CD14-positive monocyte (primary cell): ENCODE results near the gene INPP5A. TPM values are rescaled to one million over a fixed set of nuclear protein-coding genes. Genes with fewer than 3 reads are reported as not detected.

Experiments used
- DNase-seq, 3 donors: peaks; one replicate each; pipeline ENCODE4 v3.0.0-alpha.2; 2011 to 2022
- H2AFZ ChIP-seq: 2 replicates; pipeline ENCODE4 v1.6.0; 2012; ENCODE audit warnings: mild to moderate bottlenecking, low read depth, low read length, inconsistent platforms; ENCODE audit not compliant: insufficient read depth, poor library complexity, severe bottlenecking
- H3K27ac ChIP-seq, 2 donors: 1 replicate in 1 of 2; 2 replicates in 1 of 2; pipeline ENCODE4 v1.5.1; 2012 to 2013; ENCODE audit warnings: low read length in 2 of 2, control low read depth in 1 of 2, inconsistent platforms in 1 of 2, low read depth in 1 of 2, mild to moderate bottlenecking in 1 of 2
- H3K27me3 ChIP-seq, 2 donors: one replicate each; pipeline versions ENCODE4 v1.6.0 to v1.6.1; 2011 to 2013; ENCODE audit warnings: low read length in 2 of 2; ENCODE audit not compliant: control insufficient read depth in 2 of 2, insufficient read depth in 2 of 2
- H3K36me3 ChIP-seq, 2 donors: replicated peaks in 1 of 2; 1 replicate in 1 of 2; 2 replicates in 1 of 2; pipeline versions ENCODE4 v1.5.1 to v1.6.1; 2012 to 2013; ENCODE audit warnings: low read length in 2 of 2, control low read depth in 1 of 2, inconsistent platforms in 1 of 2, mild to moderate bottlenecking in 1 of 2; ENCODE audit not compliant: insufficient read depth in 2 of 2, control insufficient read depth in 1 of 2
- H3K4me1 ChIP-seq, 2 donors: 1 replicate in 1 of 2; 2 replicates in 1 of 2; pipeline versions ENCODE4 v1.5.1 to v1.6.1; 2012 to 2013; ENCODE audit warnings: low read length in 2 of 2, control low read depth in 1 of 2, inconsistent platforms in 1 of 2, mild to moderate bottlenecking in 1 of 2, moderate library complexity in 1 of 2; ENCODE audit not compliant: insufficient read depth in 2 of 2, control insufficient read depth in 1 of 2
- H3K4me2 ChIP-seq: replicated peaks from 2 replicates; pipeline ENCODE3; 2012; ENCODE audit warnings: low read length, moderate library complexity, mild to moderate bottlenecking; ENCODE audit not compliant: poor library complexity, severe bottlenecking; ENCODE audit errors: extremely low read depth
- H3K4me3 ChIP-seq, 3 experiments: fragments of 200-600 bp in 1 of 3; sonication (generic) in 1 of 3; replicated peaks in 1 of 3; 1 replicate in 2 of 3; 2 replicates in 1 of 3; pipeline ENCODE4 v1.5.1; 2011 to 2013; ENCODE audit warnings: low read length in 3 of 3, mild to moderate bottlenecking in 3 of 3, control low read depth in 2 of 3, low read depth in 2 of 3, inconsistent platforms in 1 of 3, moderate library complexity in 1 of 3
- H3K79me2 ChIP-seq: 2 replicates; pipeline ENCODE4 v1.6.0; 2012; ENCODE audit warnings: mild to moderate bottlenecking, control low read depth, inconsistent platforms, low read length, moderate library complexity; ENCODE audit not compliant: insufficient read depth
- H3K9ac ChIP-seq: 2 replicates; pipeline ENCODE4 v1.6.0; 2017; ENCODE audit warnings: low read length, mild to moderate bottlenecking; ENCODE audit not compliant: insufficient read depth, poor library complexity, severe bottlenecking
- H3K9me3 ChIP-seq, 2 donors: replicated peaks in 1 of 2; 1 replicate in 1 of 2; 2 replicates in 1 of 2; pipeline versions ENCODE4 v1.5.1 to v1.6.1; 2012 to 2013; ENCODE audit warnings: low read length in 2 of 2, control low read depth in 1 of 2; ENCODE audit not compliant: control insufficient read depth in 1 of 2, insufficient read depth in 1 of 2
- H4K20me1 ChIP-seq: 2 replicates; pipeline ENCODE4 v1.6.0; 2012; ENCODE audit warnings: mild to moderate bottlenecking, low read length, control low read depth, moderate library complexity; ENCODE audit not compliant: insufficient read depth
- H3K27ac Mint-ChIP-seq, 7 donors: one replicate each; pipeline ENCODE4 v1.8.0; 2020; ENCODE audit warnings: mild to moderate bottlenecking in 7 of 7, mixed read lengths in 7 of 7, moderate library complexity in 6 of 7, inconsistent platforms in 2 of 7
- H3K27me3 Mint-ChIP-seq, 3 donors: one replicate each; pipeline ENCODE4 v1.8.0; 2021 to 2022; ENCODE audit warnings: low read depth in 3 of 3, mild to moderate bottlenecking in 3 of 3, mixed read lengths in 3 of 3, moderate library complexity in 3 of 3, inconsistent platforms in 1 of 3
- H3K36me3 Mint-ChIP-seq, 2 donors: one replicate each; pipeline ENCODE4 v1.8.0; 2020; ENCODE audit warnings: mixed read lengths in 2 of 2, inconsistent platforms in 1 of 2, mild to moderate bottlenecking in 1 of 2
- H3K4me1 Mint-ChIP-seq: one replicate; pipeline ENCODE4 v1.8.0; 2020; ENCODE audit warnings: mild to moderate bottlenecking, mixed read lengths
- H3K4me3 Mint-ChIP-seq, 2 donors: one replicate each; pipeline ENCODE4 v1.8.0; 2020; ENCODE audit warnings: mild to moderate bottlenecking in 2 of 2, mixed read lengths in 2 of 2, moderate library complexity in 1 of 2
- H3K9me3 Mint-ChIP-seq, 7 donors: one replicate each; pipeline ENCODE4 v1.8.0; 2020 to 2022; ENCODE audit warnings: mixed read lengths in 7 of 7, mild to moderate bottlenecking in 6 of 7, moderate library complexity in 6 of 7, inconsistent platforms in 2 of 7
- WGBS: methylation state at CpG from one replicate; pipeline ENCODE4 v1.1.5; 2013; ENCODE audit warnings: missing lambda C conversion rate; ENCODE audit not compliant: insufficient coverage; 5-methylcytosine and 5-hydroxymethylcytosine counted together
- intact Hi-C, 2 donors: fragments of 100-400 bp; cut with micrococcal nuclease; formaldehyde crosslinking; loops; one replicate each; pipeline versions ENCODE4 v1.15.0 to v1.15.1; 2023
- polyA plus RNA-seq, 3 donors: library from polyadenylated mRNA; depleted of rRNA in 1 of 3; unstranded in 2 of 3; stranded (reverse) in 1 of 3; fragments of 300-500 nt in 2 of 3; fragments of >200 nt in 1 of 3; fragmentation: Illumina TruSeq in 2 of 3; gene quantifications; 1 replicate in 2 of 3; 2 replicates in 1 of 3; pipeline ENCODE4 v1.2.3, GENCODE V29; 2012 to 2021
- TF ChIP-seq, protein P1 (sequence below): fragments of 200-600 bp; IDR thresholded peaks from one replicate; pipeline ENCODE4 v1.8.0; 2022; ENCODE audit warnings: antibody characterized with exemption, mild to moderate bottlenecking

Gene INPP5A
- polyA plus RNA-seq, 3 donors: 0.87 to 17.2 (median 2.9) TPM

DNA sequence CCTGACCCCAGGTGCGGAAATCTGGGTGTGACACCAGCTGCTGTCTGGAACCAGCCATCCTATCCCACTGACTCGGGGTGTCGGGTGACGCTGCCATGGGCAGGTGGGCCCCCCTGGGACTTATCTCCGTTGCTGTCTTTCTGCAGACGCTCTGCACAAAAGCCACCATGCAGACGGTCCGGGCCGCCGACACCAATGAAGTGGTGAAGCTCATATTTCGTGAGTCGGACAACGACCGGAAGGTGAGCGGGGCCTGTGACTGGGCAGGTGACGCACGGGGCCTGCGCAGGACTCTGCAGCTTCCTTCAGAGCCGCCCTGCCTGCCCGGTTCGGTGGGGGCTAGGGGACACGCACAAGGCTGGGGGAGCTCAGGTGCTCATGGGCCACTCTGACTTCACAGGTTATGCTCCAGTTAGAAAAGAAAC is 211.8 kb downstream of the INPP5A start:
- peaks cover 0 to 4% (median 0%) of the 10 kb centered on the region in 3 donors for H3K27me3 Mint-ChIP-seq
- H3K79me2 ChIP-seq: no peaks in the 10 kb centered on the region
- no peaks in the 10 kb centered on the region for H3K4me1 Mint-ChIP-seq
- H3K4me3 ChIP-seq: no peak overlapping the region
- no peak overlapping the region for H3K27ac Mint-ChIP-seq
- no peak overlapping the region for H3K4me3 Mint-ChIP-seq
- DNase-seq: no peak
- H3K36me3 Mint-ChIP-seq: peaks cover 40 to 71% of the 10 kb centered on the region in 2 donors
- H3K27me3 ChIP-seq: no peaks in the 10 kb centered on the region
- 99% methylated on average over 22 of the region's 22 CpGs for WGBS
- no peak overlapping the region for H3K9ac ChIP-seq
- H3K9me3 ChIP-seq: peaks cover 0 to 1% of the 10 kb centered on the region in 2 donors
- no peaks in the 10 kb centered on the region for H3K4me1 ChIP-seq
- intact Hi-C loops: no loop called here
- peaks cover 35 to 41% of the 10 kb centered on the region in 2 donors for H3K36me3 ChIP-seq
- H3K4me2 ChIP-seq: no peak overlapping the region
- TF ChIP-seq, protein P1, sequence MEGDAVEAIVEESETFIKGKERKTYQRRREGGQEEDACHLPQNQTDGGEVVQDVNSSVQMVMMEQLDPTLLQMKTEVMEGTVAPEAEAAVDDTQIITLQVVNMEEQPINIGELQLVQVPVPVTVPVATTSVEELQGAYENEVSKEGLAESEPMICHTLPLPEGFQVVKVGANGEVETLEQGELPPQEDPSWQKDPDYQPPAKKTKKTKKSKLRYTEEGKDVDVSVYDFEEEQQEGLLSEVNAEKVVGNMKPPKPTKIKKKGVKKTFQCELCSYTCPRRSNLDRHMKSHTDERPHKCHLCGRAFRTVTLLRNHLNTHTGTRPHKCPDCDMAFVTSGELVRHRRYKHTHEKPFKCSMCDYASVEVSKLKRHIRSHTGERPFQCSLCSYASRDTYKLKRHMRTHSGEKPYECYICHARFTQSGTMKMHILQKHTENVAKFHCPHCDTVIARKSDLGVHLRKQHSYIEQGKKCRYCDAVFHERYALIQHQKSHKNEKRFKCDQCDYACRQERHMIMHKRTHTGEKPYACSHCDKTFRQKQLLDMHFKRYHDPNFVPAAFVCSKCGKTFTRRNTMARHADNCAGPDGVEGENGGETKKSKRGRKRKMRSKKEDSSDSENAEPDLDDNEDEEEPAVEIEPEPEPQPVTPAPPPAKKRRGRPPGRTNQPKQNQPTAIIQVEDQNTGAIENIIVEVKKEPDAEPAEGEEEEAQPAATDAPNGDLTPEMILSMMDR: no peak
- peaks cover 7% of the 10 kb centered on the region for H4K20me1 ChIP-seq
- H3K27ac ChIP-seq: no peak overlapping the region
- no peak overlapping the region for H2AFZ ChIP-seq
- peaks cover 0 to 13% (median 5%) of the 10 kb centered on the region in 7 donors for H3K9me3 Mint-ChIP-seq

DNA sequence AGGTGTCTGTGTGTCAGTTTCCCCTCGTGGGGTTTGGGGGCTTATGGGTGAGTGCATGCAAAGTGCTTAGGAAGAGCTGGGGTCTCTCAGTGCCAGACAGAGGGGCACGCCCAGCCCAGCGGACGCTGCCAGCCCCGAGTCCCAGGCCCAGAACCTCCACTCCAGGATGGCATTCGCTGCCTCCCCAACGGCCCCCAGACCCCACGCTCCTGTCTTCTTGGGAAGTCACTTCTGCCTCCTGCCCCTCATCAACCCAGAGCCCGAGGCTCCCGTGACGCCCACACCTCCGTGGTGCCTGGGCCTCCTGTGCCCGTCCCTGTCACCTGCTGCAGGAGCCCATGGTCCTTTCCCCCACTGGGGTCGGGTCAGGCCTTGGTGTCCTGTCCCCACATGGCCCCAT is 213.3 kb downstream of the INPP5A start:
- H3K27me3 Mint-ChIP-seq: peaks cover 0 to 4% (median 0%) of the 10 kb centered on the region in 3 donors
- Histone ChIP-seq H3K79me2 (no peaks in the 10 kb centered on the region), H3K27me3 (no peaks in the 10 kb centered on the region), H3K36me3 (peaks cover 47 to 56% of the 10 kb centered on the region in 2 donors), H4K20me1 (peaks cover 5% of the 10 kb centered on the region), H3K27ac (no peak overlapping the region), H3K4me3 (no peak overlapping the region), H3K4me2 (no peak overlapping the region), H3K9ac (no peak overlapping the region), H3K4me1 (no peaks in the 10 kb centered on the region), H3K9me3 (peaks cover 5 to 7% of the 10 kb centered on the region in 2 donors), H2AFZ (no peak overlapping the region)
- DNase-seq: no peak
- no peak overlapping the region for H3K4me3 Mint-ChIP-seq
- no peaks in the 10 kb centered on the region for H3K4me1 Mint-ChIP-seq
- intact Hi-C loops: no loop called here
- H3K9me3 Mint-ChIP-seq: peaks cover 2 to 24% (median 5%) of the 10 kb centered on the region in 7 donors
- 98% methylated on average over 13 of the region's 14 CpGs for WGBS
- H3K36me3 Mint-ChIP-seq: peaks cover 54 to 84% of the 10 kb centered on the region in 2 donors
- TF ChIP-seq, protein P1: no peak
- H3K27ac Mint-ChIP-seq: no peak overlapping the region
